H1 (cell line): Measurements from ENCODE around the gene ATF7IP. TPM values are rescaled to one million over a fixed set of nuclear protein-coding genes. Genes with fewer than 3 reads are reported as not detected.

ENCODE experiments used
- CTCF ChIA-PET: fragments of 300-600 bp; sonication (Branson Sonifier 250); formaldehyde crosslinking; loops from one replicate; lab custom pipeline; 2021; ENCODE audit not compliant: partially characterized antibody; lab: Charles Lee
- POLR2A ChIA-PET: fragments of 300-600 bp; sonication (Branson Sonifier 250); formaldehyde crosslinking; loops from one replicate; lab custom pipeline; 2021; ENCODE audit warnings: inconsistent platforms; ENCODE audit not compliant: partially characterized antibody; lab: Charles Lee
- DNase-seq, 2 experiments: peaks; one replicate each; pipeline versions ENCODE4 v3.0.0 to v3.0.0-alpha.2; 2010 to 2022; ENCODE audit warnings: low spot score in 2 of 2, low read depth in 1 of 2, mixed read lengths in 1 of 2
- FAIRE-seq: peaks from 2 replicates; lab custom pipeline; 2011; peaks lifted over from hg19 to GRCh38; lab: Jason Lieb, UNC
- H2AFZ ChIP-seq: 2 replicates; pipeline ENCODE4 v1.8.1; 2012; ENCODE audit warnings: low read length, inconsistent platforms
- H2AK5ac ChIP-seq: 2 replicates; pipeline ENCODE4 v1.6.1; 2013; ENCODE audit warnings: low read depth, low read length
- H2BK120ac ChIP-seq: replicated peaks from 2 replicates; pipeline ENCODE3; 2013; ENCODE audit warnings: low read depth, low read length, inconsistent platforms
- H2BK12ac ChIP-seq: 2 replicates; pipeline ENCODE4 v1.6.1; 2013; ENCODE audit warnings: low read depth, low read length
- H2BK15ac ChIP-seq: 2 replicates; pipeline ENCODE4 v1.6.1; 2013; ENCODE audit warnings: low read length
- H2BK20ac ChIP-seq: 2 replicates; pipeline ENCODE4 v1.6.1; 2013; ENCODE audit warnings: low read length
- H2BK5ac ChIP-seq: 2 replicates; pipeline ENCODE4 v1.6.1; 2013; ENCODE audit warnings: low read depth, low read length
- H3K14ac ChIP-seq: 2 replicates; pipeline ENCODE4 v1.6.1; 2013; ENCODE audit warnings: inconsistent platforms; ENCODE audit not compliant: insufficient read length
- H3K18ac ChIP-seq: 2 replicates; pipeline ENCODE4 v1.6.1; 2013; ENCODE audit warnings: low read length; ENCODE audit errors: extremely low read depth
- H3K23ac ChIP-seq: 2 replicates; pipeline ENCODE4 v1.6.1; 2013; ENCODE audit warnings: inconsistent platforms; ENCODE audit not compliant: insufficient read length
- H3K23me2 ChIP-seq: 2 replicates; pipeline ENCODE4 v1.6.1; 2013; ENCODE audit warnings: low read depth, low read length
- H3K27ac ChIP-seq: 2 replicates; pipeline ENCODE4 v1.6.1; 2011; ENCODE audit warnings: low read depth, low read length, inconsistent platforms
- H3K27me3 ChIP-seq, 4 experiments: replicated peaks in 1 of 4; 1 replicate in 1 of 4; 2 replicates in 3 of 4; pipeline versions ENCODE4 v1.6.1 to v1.8.1; 2011 to 2013; ENCODE audit warnings: low read length in 3 of 4, mild to moderate bottlenecking in 3 of 4, inconsistent platforms in 2 of 4, mixed read lengths in 2 of 4, moderate library complexity in 1 of 4; ENCODE audit not compliant: control insufficient read depth in 3 of 4, insufficient read depth in 3 of 4; ENCODE audit errors: extremely low read depth in 1 of 4
- H3K36me3 ChIP-seq, 4 experiments: 2 replicates each; pipeline versions ENCODE4 v1.6.1 to v1.8.1; 2011 to 2013; ENCODE audit warnings: mild to moderate bottlenecking in 4 of 4, low read length in 3 of 4, moderate library complexity in 2 of 4, control low read depth in 1 of 4, inconsistent platforms in 1 of 4; ENCODE audit not compliant: insufficient read depth in 4 of 4, control insufficient read depth in 2 of 4
- H3K4ac ChIP-seq: replicated peaks from 2 replicates; pipeline ENCODE3; 2013; ENCODE audit warnings: low read length, low read depth, mixed read lengths, inconsistent platforms; ENCODE audit not compliant: insufficient read length
- H3K4me1 ChIP-seq, 4 experiments: replicated peaks in 1 of 4; 1 replicate in 1 of 4; 2 replicates in 3 of 4; pipeline versions ENCODE4 v1.6.1 to v1.8.1; 2011 to 2013; ENCODE audit warnings: low read length in 3 of 4, inconsistent platforms in 2 of 4, mixed read lengths in 1 of 4; ENCODE audit not compliant: insufficient read depth in 4 of 4, control insufficient read depth in 3 of 4
- H3K4me2 ChIP-seq, 2 experiments: 2 replicates each; pipeline versions ENCODE4 v1.6.1 to v1.8.1; 2011 to 2013; ENCODE audit warnings: low read depth in 2 of 2, low read length in 2 of 2, control low read depth in 1 of 2, inconsistent platforms in 1 of 2, mild to moderate bottlenecking in 1 of 2; ENCODE audit not compliant: insufficient read depth in 1 of 2
- H3K4me3 ChIP-seq, 4 experiments: fragments of 200-600, 300-600 bp in 1 of 4; sonication (generic), shearing (Covaris generic), sonication (Bioruptor Twin) in 1 of 4; 2 replicates each; pipeline versions ENCODE4 v1.5.1 to v1.8.1; 2011 to 2016; ENCODE audit warnings: low read length in 4 of 4, low read depth in 3 of 4, control low read depth in 2 of 4, inconsistent platforms in 2 of 4, mild to moderate bottlenecking in 2 of 4, mixed read lengths in 1 of 4, moderate library complexity in 1 of 4; ENCODE audit not compliant: insufficient read depth in 2 of 4; ENCODE audit errors: extremely low read depth in 1 of 4
- H3K56ac ChIP-seq: replicated peaks from 2 replicates; pipeline ENCODE3; 2013; ENCODE audit warnings: low read depth, mild to moderate bottlenecking, mixed read lengths, low read length, inconsistent platforms; ENCODE audit not compliant: insufficient read length
- H3K79me1 ChIP-seq: 2 replicates; pipeline ENCODE4 v1.6.1; 2013; ENCODE audit warnings: low read depth, low read length, control low read depth
- H3K79me2 ChIP-seq, 2 experiments: 2 replicates each; pipeline versions ENCODE4 v1.6.1 to v1.8.1; 2012 to 2013; ENCODE audit warnings: low read length in 2 of 2, mild to moderate bottlenecking in 2 of 2, inconsistent platforms in 1 of 2; ENCODE audit not compliant: insufficient read depth in 2 of 2, control insufficient read depth in 1 of 2
- H3K9ac ChIP-seq, 4 experiments: replicated peaks in 1 of 4; 1 replicate in 1 of 4; 2 replicates in 3 of 4; pipeline versions ENCODE4 v1.6.1 to v1.8.1; 2011 to 2013; ENCODE audit warnings: low read depth in 3 of 4, low read length in 3 of 4, control low read depth in 2 of 4, mild to moderate bottlenecking in 2 of 4, moderate library complexity in 2 of 4, inconsistent platforms in 1 of 4; ENCODE audit errors: extremely low read depth in 1 of 4
- H3K9me3 ChIP-seq, 2 experiments: 2 replicates each; pipeline versions ENCODE4 v1.6.1 to v1.8.1; 2012 to 2013; ENCODE audit warnings: mild to moderate bottlenecking in 2 of 2, moderate library complexity in 2 of 2, control low read depth in 1 of 2, inconsistent platforms in 1 of 2, low read depth in 1 of 2, low read length in 1 of 2, mixed read lengths in 1 of 2; ENCODE audit not compliant: insufficient read depth in 2 of 2
- H4K20me1 ChIP-seq, 2 experiments: replicated peaks in 1 of 2; 2 replicates each; pipeline versions ENCODE3 to v1.8.1; 2011 to 2013; ENCODE audit warnings: inconsistent platforms in 2 of 2, low read length in 2 of 2, mild to moderate bottlenecking in 1 of 2; ENCODE audit not compliant: insufficient read depth in 2 of 2, control insufficient read depth in 1 of 2
- H4K5ac ChIP-seq: 2 replicates; pipeline ENCODE4 v1.6.1; 2013; ENCODE audit warnings: low read length, low read depth, mixed read lengths, inconsistent platforms; ENCODE audit not compliant: insufficient read length
- H4K8ac ChIP-seq: 2 replicates; pipeline ENCODE4 v1.8.0; 2013; ENCODE audit warnings: mild to moderate bottlenecking, moderate library complexity, low read length, inconsistent platforms; ENCODE audit not compliant: insufficient read depth; ENCODE audit errors: extremely low read depth
- H4K91ac ChIP-seq: replicated peaks from 2 replicates; pipeline ENCODE3; 2013; ENCODE audit warnings: low read length, mixed read lengths, inconsistent platforms; ENCODE audit not compliant: insufficient read length
- CREB1 ChIP-seq: IDR thresholded peaks from 2 replicates; pipeline ENCODE4 v1.6.1; 2012; ENCODE audit warnings: inconsistent platforms
- FOSL1 ChIP-seq: IDR thresholded peaks from 2 replicates; pipeline ENCODE4 v1.6.1; 2011; ENCODE audit warnings: mild to moderate bottlenecking, low read depth, low read length, moderate library complexity; ENCODE audit not compliant: insufficient read depth
- POLR2AphosphoS5 ChIP-seq: IDR thresholded peaks from 2 replicates; pipeline ENCODE4 v1.6.1; 2011; ENCODE audit warnings: low read depth, low read length
- SIN3A ChIP-seq, 2 experiments: IDR thresholded peaks in 1 of 2; conservative IDR thresholded peaks in 1 of 2; 2 replicates each; pipeline ENCODE4 v1.6.1; 2011 to 2012; ENCODE audit warnings: low read length in 2 of 2, improper control_type of control experiment in 1 of 2, low read depth in 1 of 2, mild to moderate bottlenecking in 1 of 2
- SIRT6 ChIP-seq: IDR thresholded peaks from one replicate; pipeline ENCODE4 v1.7.1; 2012; ENCODE audit warnings: low read length, inconsistent platforms
- SP2 ChIP-seq: IDR thresholded peaks from 2 replicates; pipeline ENCODE4 v1.6.1; 2012; ENCODE audit warnings: mild to moderate bottlenecking, low read length, inconsistent platforms
- TAF7 ChIP-seq: optimal IDR thresholded peaks from 2 replicates; pipeline ENCODE3; 2011; ENCODE audit warnings: low read depth, mild to moderate bottlenecking, inconsistent platforms, low read length, moderate library complexity, borderline replicate concordance
- TEAD4 ChIP-seq: IDR thresholded peaks from 2 replicates; pipeline ENCODE4 v1.6.1; 2012; ENCODE audit warnings: low read depth, low read length, inconsistent platforms, mixed read lengths
- WGBS, 2 experiments: shearing (Covaris generic) in 1 of 2; methylation state at CpG; one replicate each; pipeline versions ENCODE4 v1.1.6 to v1.1.7; 2013 to 2015; ENCODE audit warnings: low lambda C conversion rate in 2 of 2, mixed read lengths in 2 of 2, inconsistent platforms in 1 of 2, low coverage in 1 of 2, missing lambda C conversion rate in 1 of 2; ENCODE audit not compliant: insufficient replicate concordance in 2 of 2, insufficient coverage in 1 of 2, insufficient read length in 1 of 2; ENCODE audit errors: extremely low coverage in 1 of 2, missing lambda C conversion rate in 1 of 2; 5-methylcytosine and 5-hydroxymethylcytosine counted together
- polyA plus RNA-seq, 7 experiments: library from polyadenylated mRNA; depleted of rRNA in 3 of 7; stranded (reverse) in 5 of 7; unstranded in 2 of 7; fragments of >200 nt in 5 of 7; fragments of 200-250 nt in 2 of 7; gene quantifications; 1 replicate in 5 of 7; 2 replicates in 1 of 7; 4 replicates in 1 of 7; pipeline versions ENCODE4 v1.2.1 to v1.2.3, GENCODE V29; 2011 to 2013; ENCODE audit warnings: missing spikeins in 2 of 7, mixed read lengths in 2 of 7
- total RNA-seq: library from RNA; stranded (reverse); fragmentation: NEBNext Ultra II Directional; extraction: Animal tissue kit (Norgen Biotek cat#: 25700); gene quantifications from 2 replicates; pipeline ENCODE4 v1.2.1, GENCODE V29; 2021
- TF ChIP-seq, protein P1 (sequence below): IDR thresholded peaks from 2 replicates; pipeline ENCODE4 v1.6.1; 2012; ENCODE audit warnings: inconsistent platforms
- TF ChIP-seq, protein P2 (sequence below): IDR thresholded peaks from 2 replicates; pipeline ENCODE4 v1.6.1; 2012; ENCODE audit warnings: low read length, inconsistent platforms

Gene ATF7IP
- total and polyA plus RNA-seq, 2 of the 8 experiments (the other 6 are each of a cell fraction or from before 2014, with no cell fraction given): 34.2 to 148 TPM

- Histone ChIP-seq H3K4me1 (no peaks in the 10 kb centered on the region), H3K4me3 (no peak overlapping the region), H2BK5ac (no peak overlapping the region), H4K20me1 (no peaks in the 10 kb centered on the region), H2AFZ (no peak overlapping the region), H3K79me2 (no peaks in the 10 kb centered on the region), H3K4ac (no peak overlapping the region), H2BK120ac (no peak overlapping the region), H3K79me1 (no peaks in the 10 kb centered on the region), H2AK5ac (no peak overlapping the region), H3K18ac (no peak overlapping the region), H3K36me3 (no peaks in the 10 kb centered on the region), H3K23me2 (no peaks in the 10 kb centered on the region), H3K56ac (no peak overlapping the region), H2BK20ac (no peak overlapping the region), H3K9me3 (no peaks in the 10 kb centered on the region), H3K27ac (no peak overlapping the region), H3K23ac (no peak overlapping the region), H4K8ac (no peak overlapping the region), H3K27me3 (no peaks in the 10 kb centered on the region), H2BK12ac (no peak overlapping the region), H3K9ac (no peak overlapping the region), H2BK15ac (no peak overlapping the region), H3K14ac (no peak overlapping the region), H4K91ac (no peak overlapping the region), H3K4me2 (no peak overlapping the region), H4K5ac (no peak overlapping the region)
- ChIA-PET CTCF (interaction anchor here (0.6 kb wide), 1 partner anchor 297 kb away, joined by 3 read pairs; no protein-coding TSS in a partner anchor), POLR2A (no interaction called here)
- 97% methylated on average over 4 of the region's 5 CpGs; no CpG with 5 or more reads in 1 of the 2 experiments for WGBS, 2 experiments
- DNase-seq (no peak), FAIRE-seq (no peak)
- TF ChIP-seq TEAD4 (no peak), TAF7 (no peak), FOSL1 (no peak), SIN3A (conservative IDR thresholded peaks at IDR 0.05 in 1 of 2, IDR thresholded peaks at IDR 0.05 in 1 of 2; ENCODE audit: low read depth in 1 of 2, low read length in 2 of 2) (no peak), CREB1 (no peak), SIRT6 (no peak), POLR2AphosphoS5 (no peak), SP2 (no peak)
- TF ChIP-seq, protein P1, sequence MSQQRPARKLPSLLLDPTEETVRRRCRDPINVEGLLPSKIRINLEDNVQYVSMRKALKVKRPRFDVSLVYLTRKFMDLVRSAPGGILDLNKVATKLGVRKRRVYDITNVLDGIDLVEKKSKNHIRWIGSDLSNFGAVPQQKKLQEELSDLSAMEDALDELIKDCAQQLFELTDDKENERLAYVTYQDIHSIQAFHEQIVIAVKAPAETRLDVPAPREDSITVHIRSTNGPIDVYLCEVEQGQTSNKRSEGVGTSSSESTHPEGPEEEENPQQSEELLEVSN: no peak
- TF ChIP-seq, protein P2, sequence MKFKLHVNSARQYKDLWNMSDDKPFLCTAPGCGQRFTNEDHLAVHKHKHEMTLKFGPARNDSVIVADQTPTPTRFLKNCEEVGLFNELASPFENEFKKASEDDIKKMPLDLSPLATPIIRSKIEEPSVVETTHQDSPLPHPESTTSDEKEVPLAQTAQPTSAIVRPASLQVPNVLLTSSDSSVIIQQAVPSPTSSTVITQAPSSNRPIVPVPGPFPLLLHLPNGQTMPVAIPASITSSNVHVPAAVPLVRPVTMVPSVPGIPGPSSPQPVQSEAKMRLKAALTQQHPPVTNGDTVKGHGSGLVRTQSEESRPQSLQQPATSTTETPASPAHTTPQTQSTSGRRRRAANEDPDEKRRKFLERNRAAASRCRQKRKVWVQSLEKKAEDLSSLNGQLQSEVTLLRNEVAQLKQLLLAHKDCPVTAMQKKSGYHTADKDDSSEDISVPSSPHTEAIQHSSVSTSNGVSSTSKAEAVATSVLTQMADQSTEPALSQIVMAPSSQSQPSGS: no peak
Measured at GRCh38 chr12:14537088-14537487, 171.6 kb downstream of the ATF7IP start.
